Measurements from ENCODE around the gene ABCF2.

Gene ABCF2

DNA sequence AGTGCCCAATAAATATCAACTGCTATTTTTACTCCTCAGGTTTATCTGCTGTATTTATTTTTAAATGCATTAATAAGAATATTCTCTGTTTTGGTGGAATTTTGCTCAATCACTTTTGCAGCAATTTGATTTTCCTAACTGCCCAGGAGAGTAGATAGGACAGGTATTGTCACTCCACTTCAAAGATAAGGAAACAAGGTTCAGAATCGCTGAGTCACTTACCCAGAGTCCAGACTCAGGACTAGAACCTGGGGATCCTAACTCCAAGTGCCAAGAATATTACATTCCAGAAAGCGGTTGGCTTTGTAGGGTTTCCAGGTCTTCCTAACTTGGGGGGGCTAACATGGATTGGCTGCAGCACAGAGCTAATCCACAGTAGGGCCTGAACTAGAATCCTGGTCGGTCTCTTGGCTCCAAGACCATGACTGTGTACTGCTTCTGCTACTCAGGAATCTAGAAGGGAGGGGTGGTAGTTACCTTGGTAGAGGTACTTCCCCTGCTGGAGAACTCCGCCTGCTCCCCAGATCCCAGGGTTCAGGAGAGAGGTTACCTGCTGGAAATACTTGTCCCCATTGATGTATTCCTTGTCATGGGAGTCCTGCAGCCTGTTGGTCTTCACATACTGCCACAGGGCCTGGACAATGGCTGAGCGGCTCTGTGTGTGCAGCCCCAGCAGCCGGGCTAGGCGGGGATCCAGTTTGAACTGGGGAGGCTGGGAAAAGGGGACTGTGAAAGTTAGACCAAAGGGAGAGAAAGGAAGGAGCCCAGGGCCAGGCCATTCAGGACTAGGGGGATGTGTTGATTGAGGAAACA, 14.1 kb upstream of the ABCF2 start:
- DNase-seq, result no peak

DNA sequence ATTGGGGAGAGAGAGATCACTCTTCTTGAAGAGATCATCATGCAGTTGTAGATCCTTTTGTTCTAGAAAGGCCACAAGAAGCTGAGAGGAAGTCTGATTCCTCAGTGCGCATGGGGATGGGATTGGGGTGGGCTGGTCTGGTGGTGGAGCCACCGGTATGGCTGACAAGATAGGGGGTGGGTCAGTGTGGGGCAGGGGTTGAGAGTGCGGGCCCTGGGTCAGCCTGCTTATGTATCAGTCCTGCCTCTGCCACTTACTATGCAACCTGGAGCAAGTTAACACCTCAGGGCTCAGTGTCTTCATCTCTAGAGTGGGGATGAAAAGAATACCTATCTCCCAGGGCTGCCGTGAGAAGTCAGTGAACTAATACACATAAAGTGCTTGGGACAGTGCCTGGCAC, 13.5 kb upstream of the ABCF2 start:
- DNase-seq, result no peak

DNA sequence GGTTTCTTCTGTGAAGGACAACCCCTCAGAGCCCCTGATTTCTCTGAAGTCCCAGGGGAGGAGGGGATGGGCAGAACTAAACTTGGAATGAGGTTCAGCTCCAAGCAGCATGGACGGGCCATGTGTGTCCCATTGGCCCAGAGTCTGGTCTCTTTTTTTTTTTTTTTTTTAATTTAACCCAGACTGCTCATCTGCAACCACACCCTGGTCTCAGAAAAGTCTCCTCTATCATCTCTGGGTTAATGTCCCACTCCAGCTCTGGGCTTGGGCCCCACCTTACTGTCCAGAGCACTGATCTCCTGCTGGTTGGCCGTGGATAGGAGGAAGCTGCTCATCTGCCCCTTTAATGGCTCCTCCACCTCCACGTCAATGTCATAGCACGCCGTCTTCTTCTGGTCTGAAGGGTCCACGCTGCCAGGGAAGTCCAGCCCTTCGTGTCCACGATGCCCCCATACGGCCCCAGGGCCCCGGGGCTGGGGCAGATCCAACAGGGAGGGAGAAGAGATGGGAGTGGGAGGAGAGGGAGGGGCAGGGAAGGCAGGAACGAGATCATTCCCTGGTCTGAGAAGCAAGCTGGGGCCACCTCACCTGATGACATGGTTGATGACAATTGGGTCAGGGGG, 12.9 kb upstream of the ABCF2 start:
- no peak for DNase-seq

DNA sequence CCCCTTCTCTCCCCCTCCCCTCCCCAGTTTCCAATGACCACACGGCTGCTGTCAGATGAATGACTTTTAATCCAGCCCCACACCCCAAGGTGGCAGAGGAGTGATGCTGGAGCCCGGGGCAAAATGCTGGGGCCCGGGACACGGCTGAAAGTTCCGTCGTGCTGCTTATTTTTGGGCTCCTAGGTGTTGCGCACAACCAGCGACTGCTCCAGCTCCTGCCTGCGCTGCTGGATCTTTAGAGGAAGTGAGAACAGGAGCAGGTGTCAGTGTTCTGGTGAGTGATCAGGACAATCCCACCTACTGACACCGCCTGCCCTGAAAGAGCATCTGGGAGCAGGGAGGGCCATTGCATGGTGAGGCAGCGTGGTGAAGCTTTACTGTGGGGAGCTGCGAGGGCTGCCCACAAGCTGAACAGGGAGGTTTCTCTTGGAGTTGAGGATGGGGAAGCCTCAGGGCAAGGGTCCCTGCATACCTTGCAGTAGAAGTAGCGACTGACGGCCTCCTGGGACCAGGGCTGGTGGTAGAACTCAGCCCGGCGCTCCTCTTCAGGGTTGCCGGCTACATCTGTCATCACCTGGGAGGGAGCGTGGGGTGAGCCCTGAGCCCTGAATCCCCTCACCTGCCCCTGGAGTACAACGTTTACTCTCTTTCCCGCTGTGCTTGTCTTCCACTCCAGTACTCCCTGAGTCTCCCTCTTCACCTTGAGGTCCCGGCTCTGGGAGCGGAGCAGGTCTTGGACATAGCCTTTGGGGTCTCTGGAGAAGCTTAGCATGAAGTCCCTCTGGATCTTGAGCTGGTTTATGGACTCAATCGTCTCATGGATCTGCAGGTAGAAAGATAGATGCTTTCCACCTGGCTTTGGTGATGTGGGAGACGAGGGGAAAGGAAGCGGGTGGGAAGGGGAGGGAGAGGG, 12.2 kb upstream of the ABCF2 start:
- DNase-seq, result no peak

DNA sequence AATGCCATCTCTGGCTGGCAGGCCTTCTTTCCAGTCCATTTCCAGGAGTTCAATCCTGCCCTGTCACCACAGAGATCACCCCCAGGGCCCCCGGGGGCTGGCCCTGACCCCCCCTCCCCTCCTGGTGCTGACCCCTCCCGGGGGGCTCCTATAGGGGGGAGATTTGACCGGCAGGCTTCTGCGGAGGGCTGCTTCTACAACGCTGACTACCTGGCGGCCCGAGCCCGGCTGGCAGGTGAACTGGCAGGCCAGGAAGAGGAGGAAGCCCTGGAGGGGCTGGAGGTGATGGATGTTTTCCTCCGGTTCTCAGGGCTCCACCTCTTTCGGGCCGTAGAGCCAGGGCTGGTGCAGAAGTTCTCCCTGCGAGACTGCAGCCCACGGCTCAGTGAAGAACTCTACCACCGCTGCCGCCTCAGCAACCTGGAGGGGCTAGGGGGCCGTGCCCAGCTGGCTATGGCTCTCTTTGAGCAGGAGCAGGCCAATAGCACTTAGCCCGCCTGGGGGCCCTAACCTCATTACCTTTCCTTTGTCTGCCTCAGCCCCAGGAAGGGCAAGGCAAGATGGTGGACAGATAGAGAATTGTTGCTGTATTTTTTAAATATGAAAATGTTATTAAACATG, 11.3 kb upstream of the ABCF2 start:
- DNase-seq, result no peak

DNA sequence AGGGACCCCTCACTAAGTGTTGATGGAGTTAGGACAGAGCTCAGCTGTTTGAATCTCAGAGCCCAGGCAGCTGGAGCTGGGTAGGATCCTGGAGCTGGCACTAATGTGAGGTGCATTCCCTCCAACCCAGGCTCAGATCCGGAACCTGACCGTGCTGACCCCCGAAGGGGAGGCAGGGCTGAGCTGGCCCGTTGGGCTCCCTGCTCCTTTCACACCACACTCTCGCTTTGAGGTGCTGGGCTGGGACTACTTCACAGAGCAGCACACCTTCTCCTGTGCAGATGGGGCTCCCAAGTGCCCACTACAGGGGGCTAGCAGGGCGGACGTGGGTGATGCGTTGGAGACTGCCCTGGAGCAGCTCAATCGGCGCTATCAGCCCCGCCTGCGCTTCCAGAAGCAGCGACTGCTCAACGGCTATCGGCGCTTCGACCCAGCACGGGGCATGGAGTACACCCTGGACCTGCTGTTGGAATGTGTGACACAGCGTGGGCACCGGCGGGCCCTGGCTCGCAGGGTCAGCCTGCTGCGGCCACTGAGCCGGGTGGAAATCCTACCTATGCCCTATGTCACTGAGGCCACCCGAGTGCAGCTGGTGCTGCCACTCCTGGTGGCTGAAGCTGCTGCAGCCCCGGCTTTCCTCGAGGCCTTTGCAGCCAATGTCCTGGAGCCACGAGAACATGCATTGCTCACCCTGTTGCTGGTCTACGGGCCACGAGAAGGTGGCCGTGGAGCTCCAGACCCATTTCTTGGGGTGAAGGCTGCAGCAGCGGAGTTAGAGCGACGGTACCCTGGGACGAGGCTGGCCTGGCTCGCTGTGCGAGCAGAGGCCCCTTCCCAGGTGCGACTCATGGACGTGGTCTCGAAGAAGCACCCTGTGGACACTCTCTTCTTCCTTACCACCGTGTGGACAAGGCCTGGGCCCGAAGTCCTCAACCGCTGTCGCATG, 10.5 kb upstream of the ABCF2 start:
- DNase-seq, result no peak

DNA sequence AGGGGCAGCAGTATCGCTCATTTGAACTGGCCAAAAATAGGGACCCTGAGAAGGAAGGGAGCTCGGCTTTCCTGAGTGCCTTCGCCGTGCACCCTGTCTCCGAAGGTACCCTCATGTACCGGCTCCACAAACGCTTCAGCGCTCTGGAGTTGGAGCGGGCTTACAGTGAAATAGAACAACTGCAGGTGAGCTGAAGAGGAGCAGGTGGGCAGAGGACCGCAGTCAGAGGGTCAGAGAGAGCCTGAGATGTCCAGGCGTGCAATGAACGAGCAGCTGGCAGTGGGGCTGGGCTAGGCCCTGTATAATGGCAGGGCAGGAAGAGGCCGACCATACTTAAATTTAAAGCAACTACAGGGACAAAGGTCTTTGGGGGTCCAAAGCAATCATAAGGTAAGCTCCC, 9.4 kb upstream of the ABCF2 start:
- DNase-seq, result no peak

DNA sequence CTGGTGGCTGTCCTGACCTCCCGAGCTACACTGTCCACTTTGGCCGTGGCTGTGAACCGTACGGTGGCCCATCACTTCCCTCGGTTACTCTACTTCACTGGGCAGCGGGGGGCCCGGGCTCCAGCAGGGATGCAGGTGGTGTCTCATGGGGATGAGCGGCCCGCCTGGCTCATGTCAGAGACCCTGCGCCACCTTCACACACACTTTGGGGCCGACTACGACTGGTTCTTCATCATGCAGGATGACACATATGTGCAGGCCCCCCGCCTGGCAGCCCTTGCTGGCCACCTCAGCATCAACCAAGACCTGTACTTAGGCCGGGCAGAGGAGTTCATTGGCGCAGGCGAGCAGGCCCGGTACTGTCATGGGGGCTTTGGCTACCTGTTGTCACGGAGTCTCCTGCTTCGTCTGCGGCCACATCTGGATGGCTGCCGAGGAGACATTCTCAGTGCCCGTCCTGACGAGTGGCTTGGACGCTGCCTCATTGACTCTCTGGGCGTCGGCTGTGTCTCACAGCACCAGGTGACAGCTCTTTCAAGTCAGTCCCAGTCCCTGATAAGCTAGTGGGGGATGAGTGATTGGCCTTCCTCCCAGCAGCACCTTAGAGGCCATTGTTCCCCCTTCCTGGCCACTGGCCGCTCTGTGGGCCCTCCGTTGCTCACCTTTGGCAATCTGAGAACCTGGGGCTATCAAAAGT, 8.2 kb upstream of the ABCF2 start:
- no peak for DNase-seq

DNA sequence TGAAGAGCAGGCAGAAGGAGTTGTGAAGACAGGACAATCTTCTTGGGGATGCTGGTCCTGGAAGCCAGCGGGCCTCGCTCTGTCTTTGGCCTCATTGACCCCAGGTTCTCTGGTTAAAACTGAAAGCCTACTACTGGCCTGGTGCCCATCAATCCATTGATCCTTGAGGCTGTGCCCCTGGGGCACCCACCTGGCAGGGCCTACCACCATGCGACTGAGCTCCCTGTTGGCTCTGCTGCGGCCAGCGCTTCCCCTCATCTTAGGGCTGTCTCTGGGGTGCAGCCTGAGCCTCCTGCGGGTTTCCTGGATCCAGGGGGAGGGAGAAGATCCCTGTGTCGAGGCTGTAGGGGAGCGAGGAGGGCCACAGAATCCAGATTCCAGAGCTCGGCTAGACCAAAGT, 6.8 kb upstream of the ABCF2 start:
- DNase-seq, result no peak

DNA sequence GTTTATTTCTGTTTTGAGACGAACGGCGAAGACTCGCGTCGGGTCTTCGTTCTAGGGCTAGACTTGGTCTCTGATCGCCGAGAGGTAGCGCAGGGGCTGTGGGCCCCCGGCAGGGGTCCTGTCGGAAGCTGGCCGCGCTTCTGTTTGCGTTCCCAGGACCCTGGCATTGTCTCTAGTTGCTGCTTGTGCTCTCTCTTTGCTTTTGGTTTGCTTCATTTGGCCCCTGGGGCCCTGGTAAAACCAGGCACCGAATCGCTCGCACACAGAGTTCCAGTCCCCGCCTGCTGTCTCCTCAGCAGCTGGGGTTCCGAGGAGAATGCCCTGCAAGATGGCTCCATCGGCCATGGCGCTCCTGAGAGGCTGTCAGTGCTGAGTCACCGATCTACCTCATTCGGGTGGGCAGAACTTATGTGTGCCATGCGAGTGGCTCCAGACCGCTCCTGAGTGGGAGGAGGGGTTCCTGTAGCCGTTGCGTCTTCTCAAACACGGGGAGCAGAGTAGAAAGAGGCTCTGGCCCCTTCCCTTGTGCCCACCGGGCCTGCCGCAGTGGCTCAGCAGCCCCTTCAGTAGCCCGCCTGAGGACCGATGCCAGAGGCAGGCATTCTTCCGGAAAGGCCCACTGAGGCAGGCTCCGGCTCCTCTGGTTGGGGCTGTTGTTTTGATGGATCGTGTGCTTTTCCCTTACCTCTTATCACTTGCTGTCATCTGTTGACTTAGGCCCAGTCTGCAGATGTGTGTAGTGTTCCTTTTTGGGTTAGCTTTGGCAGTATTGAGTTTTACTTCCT, 6.1 kb upstream of the ABCF2 start:
- DNase-seq, result peak; percentile 27 to 51

DNA sequence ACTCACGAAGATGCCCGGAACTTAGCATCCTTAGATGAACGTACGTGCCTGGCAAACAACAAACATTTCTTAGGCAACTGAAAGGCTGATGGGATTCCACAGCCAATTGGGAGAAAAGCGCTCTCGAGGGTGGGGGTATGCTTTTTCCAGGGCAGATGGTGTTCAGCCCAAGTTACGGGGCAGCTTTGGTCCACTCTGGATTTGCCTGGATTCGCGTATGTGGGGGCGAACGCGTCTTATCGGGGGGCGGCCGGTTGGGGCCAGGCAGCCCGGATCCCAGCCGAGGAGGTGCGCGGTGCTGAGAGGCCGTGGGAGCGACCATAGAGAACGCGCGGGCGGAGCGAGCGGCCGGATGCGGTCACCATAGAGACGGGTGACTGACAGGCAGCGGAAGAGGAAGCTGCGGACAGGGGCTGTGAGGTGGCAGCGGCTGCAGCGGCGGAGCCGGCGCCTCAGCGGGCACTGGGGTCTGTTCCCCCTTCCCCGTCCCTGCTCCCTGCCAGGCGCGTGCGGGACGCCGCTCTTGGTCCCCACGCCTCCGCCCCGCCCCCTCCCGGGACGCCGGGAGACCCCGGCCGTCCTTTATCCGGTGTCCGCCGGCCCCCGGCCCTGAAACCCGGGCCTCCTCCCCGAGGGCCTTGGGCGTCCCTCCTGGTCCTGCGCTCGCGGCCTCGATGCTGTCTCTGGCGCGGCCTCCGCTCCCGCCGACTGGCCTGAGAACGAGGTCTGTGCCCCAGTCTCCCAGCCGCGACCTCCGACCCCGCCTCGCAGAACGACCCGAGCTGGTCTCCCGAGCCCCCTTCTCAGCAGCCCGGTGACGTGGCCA, 5.3 kb upstream of the ABCF2 start, which contains the start of gene CHPF2:
TSS of gene CHPF2 (plus strand) at position 393 of the 826 bp plus-strand sequence. CDS start 1,529 bp downstream, outside the sequence.
- peak; percentile 18 to 83 for DNase-seq

DNA sequence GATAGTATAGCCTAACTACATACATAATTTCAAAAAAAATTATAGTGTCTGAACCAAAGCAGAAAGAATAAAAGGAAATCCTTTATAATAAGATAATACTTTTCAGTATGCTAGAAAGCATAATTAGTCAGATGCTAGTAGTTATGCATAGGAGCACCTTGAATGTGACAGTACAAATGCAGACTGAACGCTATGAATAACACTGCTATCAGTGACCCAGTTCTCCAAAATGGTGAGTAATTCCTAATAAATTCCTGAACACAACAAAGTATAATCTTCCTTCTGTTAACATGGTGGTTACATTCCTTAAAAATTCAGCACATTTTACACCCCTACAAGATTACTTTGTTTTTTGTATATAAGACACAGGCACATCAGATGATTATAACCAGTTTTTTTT, 4.1 kb upstream of the ABCF2 start:
- no peak for DNase-seq

DNA sequence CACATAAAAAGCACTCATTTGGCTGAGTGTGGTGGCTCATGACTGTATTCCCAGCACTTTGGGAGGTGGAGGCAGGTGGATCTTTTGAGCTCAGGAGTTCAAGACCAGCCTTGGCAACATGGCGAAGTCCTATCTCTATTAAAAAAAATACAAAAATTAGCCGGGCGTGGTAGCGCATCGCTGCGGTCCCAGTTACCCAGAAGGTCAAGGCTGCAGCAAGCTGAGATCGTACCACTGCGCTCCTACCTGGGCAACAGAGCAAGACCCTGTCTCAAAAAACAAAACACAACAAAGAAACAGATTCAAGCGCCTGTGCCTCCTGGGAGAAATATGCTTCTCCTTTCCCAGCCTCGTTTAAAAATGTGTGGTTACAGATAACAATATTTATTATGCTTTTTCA, 2.2 kb upstream of the ABCF2 start:
- no peak for DNase-seq

DNA sequence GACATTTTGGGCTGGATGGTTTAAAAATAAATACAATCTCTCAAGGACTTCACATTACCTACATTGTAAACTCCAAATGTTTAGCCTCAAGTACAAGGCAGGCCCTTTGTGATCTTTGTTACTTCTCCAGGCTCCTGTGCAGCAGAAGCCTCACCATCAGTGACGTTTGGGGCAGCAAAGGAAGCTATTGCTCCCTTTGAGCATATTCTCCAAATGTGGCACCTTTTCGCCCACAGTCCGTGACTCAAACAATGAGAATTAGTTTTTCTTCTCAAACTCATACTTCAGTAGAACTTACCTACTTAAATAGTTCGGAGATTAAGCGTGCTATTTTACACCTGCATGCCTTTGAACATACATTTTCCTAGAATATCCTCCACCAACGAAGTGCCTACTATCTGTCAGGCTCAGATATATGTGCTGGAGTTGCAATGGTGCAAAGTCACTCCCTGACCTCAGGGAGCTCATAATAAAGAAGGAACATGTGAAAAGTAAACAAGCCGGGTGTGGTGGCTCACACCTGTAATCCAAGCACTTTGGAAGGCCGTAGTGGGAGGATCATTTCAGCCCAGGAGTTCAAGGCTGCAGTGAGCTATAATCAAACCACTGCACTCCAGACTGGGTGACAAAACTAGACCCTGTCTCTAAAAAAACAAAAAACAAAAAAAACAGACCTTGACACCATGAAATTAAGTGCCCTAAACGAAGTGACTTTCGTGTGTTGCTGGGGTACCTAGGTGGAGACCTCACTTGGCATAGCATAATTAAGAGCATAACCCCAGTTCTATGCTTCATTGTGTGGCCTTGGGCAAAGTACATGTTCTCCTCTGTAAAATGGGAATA, 1.2 kb upstream of the ABCF2 start:
- no peak for DNase-seq

DNA sequence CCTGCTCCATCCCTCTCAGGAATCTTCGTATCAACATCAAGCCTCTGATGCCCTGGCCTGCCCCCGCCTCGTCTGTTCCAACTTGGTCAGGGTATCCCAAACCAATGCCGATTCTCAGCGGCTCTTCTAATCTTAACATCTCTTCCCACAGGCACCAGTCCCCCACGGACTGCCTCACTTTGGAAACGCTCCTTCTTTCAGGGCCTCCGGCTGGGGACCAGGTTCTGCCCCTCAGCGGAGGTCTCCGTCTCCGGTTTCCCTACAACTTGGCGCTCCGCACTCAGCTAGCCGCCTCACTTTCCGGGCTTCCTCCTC, 488 bp downstream of the ABCF2 start:
- no peak for DNase-seq

DNA sequence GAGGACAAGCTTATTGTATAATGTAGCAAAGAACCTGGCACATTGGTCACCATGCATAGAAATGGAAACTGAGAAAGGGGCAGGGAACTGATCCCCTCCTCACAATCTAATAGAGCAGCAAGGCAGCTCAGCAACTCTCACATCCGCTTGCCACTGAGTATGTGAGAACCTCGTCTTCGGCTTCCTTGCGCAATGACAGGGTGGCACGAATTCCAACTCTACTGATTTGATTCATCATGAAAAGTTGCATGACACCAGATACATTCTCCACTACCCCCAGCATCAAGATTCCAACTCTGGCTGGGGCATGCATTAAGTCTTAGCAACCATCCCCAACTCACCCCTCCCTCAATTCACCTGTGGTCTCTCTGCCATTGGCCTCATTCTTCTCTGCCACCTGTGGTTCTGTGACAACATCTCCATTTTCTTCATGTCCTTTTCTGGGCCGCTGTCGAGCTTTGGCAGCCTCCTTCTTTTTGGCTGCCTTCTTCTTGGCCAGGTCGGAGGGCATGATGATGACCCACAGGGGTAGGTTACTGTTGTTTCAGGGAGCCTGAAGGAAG, 976 bp downstream of the ABCF2 start:
- no peak for DNase-seq

DNA sequence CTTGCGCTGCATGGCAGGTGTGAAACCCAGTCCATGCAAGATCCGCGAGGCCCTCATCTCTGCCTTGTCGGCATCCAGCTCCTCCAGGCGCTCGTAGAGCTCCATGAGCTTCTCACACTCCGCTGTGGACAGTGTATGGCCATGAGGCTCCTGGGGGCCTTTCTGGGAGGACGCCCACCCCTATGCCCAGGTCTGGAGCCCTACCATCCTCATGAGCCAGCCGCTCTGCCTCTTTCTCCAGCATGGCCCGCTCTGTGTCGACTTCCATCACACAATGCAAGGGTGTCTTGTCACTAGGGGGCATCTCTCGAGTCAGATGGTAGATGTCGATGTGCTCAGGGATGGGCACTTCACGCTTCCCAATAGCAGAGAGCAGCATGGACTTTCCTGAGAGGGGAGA, 3.3 kb downstream of the ABCF2 start:
- DNase-seq, result no peak

DNA sequence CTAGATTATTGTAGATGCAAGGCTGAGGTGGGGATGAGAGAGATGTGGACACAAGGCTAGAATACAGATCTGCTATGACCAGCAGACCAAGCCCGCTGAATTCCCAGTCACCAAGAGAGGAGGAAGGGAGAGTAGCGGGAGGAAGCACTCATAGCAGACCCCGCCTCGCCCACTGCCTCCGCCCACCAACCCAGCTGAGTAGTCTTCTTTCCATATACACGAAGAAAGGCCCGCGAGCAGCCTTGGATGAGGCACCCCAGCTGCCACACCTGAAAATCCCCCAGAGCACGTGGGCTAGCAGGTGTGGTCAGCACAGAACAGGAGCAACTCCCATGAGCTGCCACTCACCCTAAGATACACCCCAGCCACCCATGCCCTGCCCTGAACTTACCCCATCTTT, 8.8 kb downstream of the ABCF2 start:
- DNase-seq, result no peak
